Testis (tissue), 3 donors: Measurements from ENCODE around the gene CAMK2D. TPM values are rescaled to one million over a fixed set of nuclear protein-coding genes. Genes with fewer than 3 reads are reported as not detected.

Source experiments
- DNase-seq: peaks from one replicate; pipeline ENCODE4 v3.0.0-alpha.2; 2019
- H3K27ac ChIP-seq, 2 donors: fragments of 200-600 bp; sonication (generic); one replicate each; pipeline ENCODE4 v1.5.1; 2019
- H3K27me3 ChIP-seq: fragments of 200-600 bp; sonication (generic); one replicate; pipeline ENCODE4 v1.5.1; 2019
- H3K36me3 ChIP-seq: fragments of 200-600 bp; sonication (generic); one replicate; pipeline ENCODE4 v1.5.1; 2017; ENCODE audit warnings: low read depth; ENCODE audit errors: missing control alignments
- H3K4me1 ChIP-seq: fragments of 200-600 bp; sonication (generic); one replicate; pipeline ENCODE4 v1.5.1; 2019
- H3K4me3 ChIP-seq, 2 donors: fragments of 200-600 bp; sonication (generic); one replicate each; pipeline ENCODE4 v1.5.1; 2017 to 2019
- H3K9me3 ChIP-seq: fragments of 200-600 bp; sonication (generic); one replicate; pipeline ENCODE4 v1.5.1; 2017
- POLR2A ChIP-seq: fragments of 450-650 bp; IDR thresholded peaks from one replicate; pipeline ENCODE4 v1.6.1; 2017; ENCODE audit warnings: antibody characterized with exemption, mild to moderate bottlenecking, moderate library complexity
- WGBS, 2 donors: methylation state at CpG; one replicate each; pipeline ENCODE4 v1.1.5; 2018; 5-methylcytosine and 5-hydroxymethylcytosine counted together
- intact Hi-C: fragments of 100-400 bp; cut with DNase I; formaldehyde crosslinking; loops from one replicate; pipeline ENCODE4 v1.15.1; 2023; ENCODE audit warnings: low total_unique reads
- polyA plus RNA-seq: library from polyadenylated mRNA; stranded (reverse); fragments of 350-450 nt; fragmentation: Illumina TruSeq; extraction: RNeasy Lipid Tissue Mini Kit (QIAGEN cat#74804); gene quantifications from one replicate; pipeline ENCODE4 v1.2.3, GENCODE V29; 2014; ENCODE audit warnings: low read depth, low replicate concordance; ENCODE audit not compliant: insufficient read depth
- total RNA-seq, 2 donors: library from RNA; depleted of rRNA; stranded (reverse); fragments of >200 nt; gene quantifications; one replicate each; pipeline ENCODE4 v1.2.3, GENCODE V29; 2016
- TF ChIP-seq, protein P1 (sequence below), 3 experiments: fragments of 450-650 bp in 2 of 3; fragments of 200-600 bp in 1 of 3; sonication (generic) in 1 of 3; IDR thresholded peaks; one replicate each; pipeline ENCODE4 v1.5.1; 2016 to 2019; ENCODE audit warnings: antibody characterized with exemption in 3 of 3, mild to moderate bottlenecking in 2 of 3, moderate library complexity in 1 of 3

The CAMK2D gene
- total and polyA plus RNA-seq, 3 donors from 2014 or later, result 31.2 to 88.1 (median 72.4) TPM

DNA sequence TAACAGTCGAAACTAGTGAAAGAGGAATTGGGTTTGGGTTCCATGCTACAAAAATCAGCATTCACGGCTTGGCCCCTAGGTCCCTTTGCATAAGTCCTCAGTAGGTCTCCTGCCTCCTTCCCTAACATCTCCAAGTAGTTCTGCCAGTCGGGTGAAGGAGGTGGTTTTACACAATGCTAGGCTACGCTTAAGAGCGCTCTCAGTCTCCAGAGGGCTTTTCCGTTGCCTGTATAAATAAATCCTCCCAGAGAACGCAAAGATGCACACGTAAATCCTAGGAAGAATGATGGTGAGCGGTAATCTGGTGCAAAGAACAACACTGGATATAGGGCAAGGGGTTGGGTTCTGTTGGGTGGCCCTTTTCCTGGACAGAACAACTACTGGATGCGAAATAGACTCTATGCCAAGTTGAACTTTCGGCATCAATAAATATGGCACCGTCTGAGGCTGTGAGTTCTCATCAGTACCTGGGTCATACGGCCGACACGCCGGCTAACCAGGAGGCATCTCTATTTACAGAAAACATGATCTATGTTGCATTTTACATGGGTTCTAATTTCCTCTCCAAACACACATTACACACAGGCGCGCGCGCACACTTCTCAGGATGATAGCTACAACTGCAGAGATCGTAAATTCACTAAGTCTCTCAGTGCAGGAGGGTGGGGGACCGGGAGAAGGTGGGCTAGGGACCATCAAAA, 1.3 kb downstream of the CAMK2D start:
- Histone ChIP-seq H3K4me3 (peak overlapping the region; percentile 86 to 93), H3K27me3 (no peaks in the 10 kb centered on the region), H3K9me3 (no peaks in the 10 kb centered on the region), H3K27ac (peak overlapping the region; percentile 97 to 99), H3K36me3 (no peaks in the 10 kb centered on the region), H3K4me1 (no peaks in the 10 kb centered on the region)
- intact Hi-C loops, result loop anchor here (5.0 kb wide), 1 partner anchor 213 kb away; no protein-coding TSS in a partner anchor
- TF ChIP-seq, protein P1, sequence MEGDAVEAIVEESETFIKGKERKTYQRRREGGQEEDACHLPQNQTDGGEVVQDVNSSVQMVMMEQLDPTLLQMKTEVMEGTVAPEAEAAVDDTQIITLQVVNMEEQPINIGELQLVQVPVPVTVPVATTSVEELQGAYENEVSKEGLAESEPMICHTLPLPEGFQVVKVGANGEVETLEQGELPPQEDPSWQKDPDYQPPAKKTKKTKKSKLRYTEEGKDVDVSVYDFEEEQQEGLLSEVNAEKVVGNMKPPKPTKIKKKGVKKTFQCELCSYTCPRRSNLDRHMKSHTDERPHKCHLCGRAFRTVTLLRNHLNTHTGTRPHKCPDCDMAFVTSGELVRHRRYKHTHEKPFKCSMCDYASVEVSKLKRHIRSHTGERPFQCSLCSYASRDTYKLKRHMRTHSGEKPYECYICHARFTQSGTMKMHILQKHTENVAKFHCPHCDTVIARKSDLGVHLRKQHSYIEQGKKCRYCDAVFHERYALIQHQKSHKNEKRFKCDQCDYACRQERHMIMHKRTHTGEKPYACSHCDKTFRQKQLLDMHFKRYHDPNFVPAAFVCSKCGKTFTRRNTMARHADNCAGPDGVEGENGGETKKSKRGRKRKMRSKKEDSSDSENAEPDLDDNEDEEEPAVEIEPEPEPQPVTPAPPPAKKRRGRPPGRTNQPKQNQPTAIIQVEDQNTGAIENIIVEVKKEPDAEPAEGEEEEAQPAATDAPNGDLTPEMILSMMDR (IDR thresholded peaks at IDR 0.05), result no peak
- TF ChIP-seq POLR2A, result no peak
- DNase-seq, result peak; percentile 57
- 2% methylated on average over 22 of the region's 22 CpGs for WGBS, 2 donors

DNA sequence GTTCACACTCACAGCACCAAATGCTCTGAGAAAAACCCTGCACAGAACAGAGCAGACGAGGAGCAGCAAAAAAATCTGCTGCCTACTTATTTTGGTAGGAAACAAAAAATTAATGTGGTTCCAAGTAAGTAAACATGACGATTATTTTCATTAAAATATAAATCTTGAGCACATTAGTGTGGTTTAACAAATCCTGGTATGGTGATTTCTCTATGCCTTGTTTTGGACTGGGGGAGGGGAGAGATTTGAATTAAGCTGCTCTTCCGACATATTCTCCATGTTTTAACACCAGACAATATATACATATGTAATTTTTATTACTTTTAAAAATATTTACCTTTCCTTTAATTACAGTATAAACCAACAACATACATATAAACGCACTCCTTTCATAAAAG, 1.8 kb downstream of the CAMK2D start:
- H3K9me3 ChIP-seq, result no peaks in the 10 kb centered on the region
- WGBS, 2 donors, result 14 to 19% methylated on average over 4 of the region's 4 CpGs
- no peak for DNase-seq
- peak overlapping the region; percentile 86 to 93 for H3K4me3 ChIP-seq
- H3K4me1 ChIP-seq, result no peaks in the 10 kb centered on the region
- H3K27me3 ChIP-seq, result no peaks in the 10 kb centered on the region
- TF ChIP-seq, protein P1 (IDR thresholded peaks at IDR 0.05), result no peak
- TF ChIP-seq POLR2A, result no peak
- intact Hi-C loops, result loop anchor here (5.0 kb wide), 1 partner anchor 212 kb away; no protein-coding TSS in a partner anchor
- peak overlapping the region; percentile 97 to 99 for H3K27ac ChIP-seq
- H3K36me3 ChIP-seq, result no peaks in the 10 kb centered on the region

DNA sequence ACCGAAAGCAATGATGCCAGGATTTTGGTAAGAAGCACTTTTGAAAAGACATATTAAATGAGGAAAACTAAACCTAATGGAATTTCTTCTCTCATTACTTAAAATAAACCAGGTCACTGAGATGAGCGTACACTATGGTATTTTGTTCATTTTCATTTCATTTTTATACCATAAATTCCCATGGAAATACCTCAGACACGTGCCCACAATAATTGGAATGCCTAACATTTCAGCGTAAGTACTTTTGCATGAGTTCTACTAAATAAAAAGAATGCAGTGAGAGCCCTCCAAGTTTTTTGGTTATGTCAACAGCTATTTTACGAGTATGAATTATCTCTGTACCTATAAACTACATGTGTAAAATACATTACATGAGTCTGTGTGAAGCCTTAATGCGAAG, 3.2 kb downstream of the CAMK2D start:
- Histone ChIP-seq H3K36me3 (no peaks in the 10 kb centered on the region), H3K27me3 (no peaks in the 10 kb centered on the region), H3K4me1 (no peaks in the 10 kb centered on the region), H3K4me3 (no peak overlapping the region), H3K27ac (no peak overlapping the region), H3K9me3 (no peaks in the 10 kb centered on the region)
- WGBS, 2 donors, result 84 to 87% methylated on average over 6 of the region's 6 CpGs
- no peak for DNase-seq
- intact Hi-C loops, result no loop called here
- TF ChIP-seq POLR2A, result no peak
- TF ChIP-seq, protein P1 (IDR thresholded peaks at IDR 0.05), result no peak

DNA sequence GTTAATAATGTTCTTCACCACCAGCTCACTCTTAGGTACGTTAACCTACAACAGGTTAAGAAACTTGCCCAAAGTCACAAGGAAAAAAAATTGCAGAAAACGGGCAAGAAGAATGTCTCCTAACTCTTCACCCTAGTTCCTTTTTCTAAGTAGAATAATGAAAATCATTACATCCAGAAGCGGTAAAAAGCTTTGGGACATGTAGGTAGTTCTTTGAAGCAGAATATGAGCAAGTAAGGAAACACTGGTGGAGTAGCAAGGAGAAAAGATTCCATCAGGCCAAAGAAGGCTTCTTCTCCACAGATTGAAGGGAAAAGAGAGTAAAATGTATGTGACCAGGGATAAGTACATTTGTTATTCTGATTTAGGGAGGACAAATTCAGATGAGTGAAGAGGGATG, 4.1 kb downstream of the CAMK2D start:
- H3K27me3 ChIP-seq, result no peaks in the 10 kb centered on the region
- H3K4me3 ChIP-seq, result no peak overlapping the region
- no peak for TF ChIP-seq POLR2A
- TF ChIP-seq, protein P1 (IDR thresholded peaks at IDR 0.05), result no peak
- intact Hi-C loops, result no loop called here
- H3K36me3 ChIP-seq, result no peaks in the 10 kb centered on the region
- no peaks in the 10 kb centered on the region for H3K4me1 ChIP-seq
- no peak for DNase-seq
- 89 to 90% methylated on average over 3 of the region's 3 CpGs for WGBS, 2 donors
- no peak overlapping the region for H3K27ac ChIP-seq
- H3K9me3 ChIP-seq, result no peaks in the 10 kb centered on the region

DNA sequence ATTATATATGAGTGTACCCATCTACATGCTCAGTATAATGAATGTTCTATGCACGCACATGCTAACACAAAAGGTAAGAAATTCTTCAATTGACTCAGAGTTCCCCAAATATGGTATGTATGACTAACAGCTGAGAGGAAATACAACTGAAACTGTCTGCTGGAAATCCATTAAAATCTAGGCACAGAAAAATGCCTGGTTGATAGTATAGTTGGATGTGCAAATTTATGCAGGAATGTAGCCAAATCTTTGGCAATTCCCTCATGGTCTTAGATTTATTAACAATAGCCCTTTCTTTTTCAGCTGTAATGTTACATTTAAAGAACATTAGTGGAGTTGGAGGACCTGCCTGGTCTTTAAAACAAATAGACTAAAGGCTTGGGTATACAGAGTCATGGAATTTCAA, 5.5 kb downstream of the CAMK2D start:
- no peak for DNase-seq
- no peaks in the 10 kb centered on the region for H3K36me3 ChIP-seq
- no peaks in the 10 kb centered on the region for H3K9me3 ChIP-seq
- no peak for TF ChIP-seq POLR2A
- TF ChIP-seq, protein P1 (IDR thresholded peaks at IDR 0.05), result no peak
- no peaks in the 10 kb centered on the region for H3K4me1 ChIP-seq
- no peak overlapping the region for H3K27ac ChIP-seq
- H3K27me3 ChIP-seq, result no peaks in the 10 kb centered on the region
- intact Hi-C loops, result no loop called here
- 76 to 78% methylated on average over 1 of the region's 1 CpG for WGBS, 2 donors
- no peak overlapping the region for H3K4me3 ChIP-seq
